Stimulated activated effector memory CD8-positive, alpha-beta T cell treated with anti-CD3 and anti-CD28 coated beads, Interleukin-12 subunit alpha, Interleukin-12 subunit beta, amount 100 ng/mL, for 72 hours (primary cell): ENCODE measurements around the gene PRKAG3.

ENCODE experiments used
- ATAC-seq: fragments of 150-1000 bp; cut with Tn5 transposase; 2 replicates; pipeline ENCODE4 v1.10.0; 2021
- DNase-seq, 2 donors: peaks; one replicate each; pipeline ENCODE4 v3.0.0; 2021 to 2022; ENCODE audit warnings: low spot score in 2 of 2
- H3K27ac Mint-ChIP-seq: one replicate; pipeline ENCODE4 v1.8.0; 2022; ENCODE audit warnings: mild to moderate bottlenecking, mixed read lengths
- H3K36me3 Mint-ChIP-seq: one replicate; pipeline ENCODE4 v1.8.0; 2022; ENCODE audit warnings: mild to moderate bottlenecking, mixed read lengths
- H3K4me1 Mint-ChIP-seq: one replicate; pipeline ENCODE4 v1.8.0; 2022; ENCODE audit warnings: mixed read lengths
- H3K4me3 Mint-ChIP-seq: one replicate; pipeline ENCODE4 v1.8.0; 2022; ENCODE audit warnings: mild to moderate bottlenecking, mixed read lengths
- H3K9me3 Mint-ChIP-seq: one replicate; pipeline ENCODE4 v1.8.0; 2022; ENCODE audit warnings: mixed read lengths

PRKAG3 gene

DNA sequence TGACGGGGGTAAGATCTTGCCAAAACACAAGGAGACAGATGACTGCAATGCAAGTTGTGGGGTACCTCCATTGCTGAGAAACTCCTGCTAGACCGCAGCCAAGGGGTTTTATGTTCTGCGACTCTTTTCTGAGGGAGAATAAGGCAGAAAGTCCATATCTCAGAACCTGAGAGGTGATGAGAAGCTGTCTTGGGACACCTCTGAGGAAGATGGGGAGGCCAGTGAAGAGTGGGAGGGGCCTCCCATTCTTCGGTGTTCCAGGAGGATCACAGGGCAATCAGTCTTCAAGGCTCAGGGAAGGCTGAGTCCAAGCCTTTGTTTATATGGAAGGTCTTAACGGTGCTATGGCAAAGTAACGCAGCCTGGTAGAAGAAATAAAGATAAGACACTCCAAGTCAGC, 31.6 kb downstream of the PRKAG3 start:
- no peak for ATAC-seq
- Mint-ChIP-seq H3K36me3 (no peaks in the 10 kb centered on the region), H3K9me3 (no peaks in the 10 kb centered on the region), H3K4me3 (no peak overlapping the region), H3K4me1 (no peaks in the 10 kb centered on the region), H3K27ac (no peak overlapping the region)
- no peak for DNase-seq

DNA sequence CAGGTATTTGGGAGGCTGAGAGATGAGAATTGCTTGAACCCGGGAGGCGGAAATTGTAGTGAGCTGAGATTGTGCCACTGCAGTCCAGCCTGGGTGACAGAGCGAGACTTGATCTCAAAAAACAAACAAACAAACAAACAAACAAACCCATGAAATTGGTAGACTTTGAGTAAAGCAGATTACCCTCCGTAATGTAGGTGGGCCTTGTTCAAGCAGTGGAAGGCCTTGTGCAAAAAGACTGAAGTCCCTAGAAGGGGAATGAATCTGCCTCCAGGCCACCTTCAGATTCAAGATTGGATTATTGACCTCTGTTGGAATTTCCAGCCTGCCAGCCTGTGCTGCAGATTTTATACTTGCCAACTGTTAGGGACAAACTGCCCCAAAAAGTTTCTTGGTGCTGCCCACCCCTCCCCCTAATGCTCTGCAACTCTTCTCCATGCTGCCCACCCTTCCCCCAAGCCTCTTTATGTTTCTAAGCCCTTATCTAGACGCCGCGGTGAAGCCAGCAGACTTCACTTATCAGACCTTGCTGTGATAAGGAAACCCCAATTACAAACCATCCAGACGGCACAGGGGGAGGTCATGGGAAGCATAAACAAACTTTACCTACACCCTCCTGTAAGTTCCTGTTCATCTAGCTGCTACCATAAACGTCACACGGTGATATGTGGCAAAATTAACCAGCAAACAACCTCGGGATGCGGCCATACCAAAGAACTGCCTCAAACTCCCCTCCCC, 32.7 kb downstream of the PRKAG3 start:
- Mint-ChIP-seq H3K9me3 (no peaks in the 10 kb centered on the region), H3K4me3 (no peak overlapping the region), H3K36me3 (no peaks in the 10 kb centered on the region), H3K4me1 (no peaks in the 10 kb centered on the region), H3K27ac (no peak overlapping the region)
- no peak for ATAC-seq
- DNase-seq = no peak

DNA sequence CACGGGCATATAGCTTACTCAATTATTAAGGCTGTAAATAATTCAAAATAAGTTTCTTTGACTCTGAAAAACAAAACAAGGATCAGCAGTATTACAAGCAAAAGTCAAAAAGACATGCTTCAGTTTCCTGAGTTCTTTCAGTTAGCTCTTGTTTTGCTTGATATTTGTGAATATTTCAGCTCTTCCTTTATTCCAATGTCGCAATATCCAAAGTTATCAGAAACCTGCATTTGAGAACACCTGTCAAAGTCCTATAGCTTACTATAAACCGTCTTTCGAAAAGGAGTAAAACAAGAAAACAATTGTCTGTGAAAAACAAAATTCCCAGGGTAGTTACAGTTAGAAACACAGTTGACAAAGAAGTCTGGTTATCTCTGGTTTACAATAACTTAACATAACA, 34.9 kb downstream of the PRKAG3 start:
- DNase-seq = no peak
- Mint-ChIP-seq H3K9me3 (no peaks in the 10 kb centered on the region), H3K4me3 (no peak overlapping the region), H3K4me1 (no peaks in the 10 kb centered on the region), H3K36me3 (no peaks in the 10 kb centered on the region), H3K27ac (no peak overlapping the region)
- ATAC-seq = no peak

DNA sequence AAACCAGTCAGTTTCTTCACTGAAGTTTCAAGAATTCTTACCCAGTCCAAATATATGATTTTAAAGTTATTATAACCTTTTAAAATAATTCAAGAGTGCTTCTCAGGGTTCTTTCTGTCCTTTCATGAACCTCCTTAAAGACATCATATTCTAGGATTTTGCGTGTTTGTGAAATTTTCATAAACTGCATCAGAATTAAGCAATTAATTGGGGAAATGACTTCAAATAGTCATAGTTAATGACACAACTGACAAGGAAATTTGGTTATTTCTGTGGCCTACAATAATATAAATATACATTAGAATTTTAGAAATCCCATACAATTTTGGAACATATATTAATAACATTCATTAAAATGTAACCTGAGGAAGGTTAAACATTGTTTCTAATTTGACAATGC, 39.2 kb downstream of the PRKAG3 start:
- H3K4me1 Mint-ChIP-seq = no peaks in the 10 kb centered on the region
- DNase-seq = no peak
- no peaks in the 10 kb centered on the region for H3K36me3 Mint-ChIP-seq
- H3K4me3 Mint-ChIP-seq = no peak overlapping the region
- no peaks in the 10 kb centered on the region for H3K9me3 Mint-ChIP-seq
- H3K27ac Mint-ChIP-seq = no peak overlapping the region
- ATAC-seq = no peak

DNA sequence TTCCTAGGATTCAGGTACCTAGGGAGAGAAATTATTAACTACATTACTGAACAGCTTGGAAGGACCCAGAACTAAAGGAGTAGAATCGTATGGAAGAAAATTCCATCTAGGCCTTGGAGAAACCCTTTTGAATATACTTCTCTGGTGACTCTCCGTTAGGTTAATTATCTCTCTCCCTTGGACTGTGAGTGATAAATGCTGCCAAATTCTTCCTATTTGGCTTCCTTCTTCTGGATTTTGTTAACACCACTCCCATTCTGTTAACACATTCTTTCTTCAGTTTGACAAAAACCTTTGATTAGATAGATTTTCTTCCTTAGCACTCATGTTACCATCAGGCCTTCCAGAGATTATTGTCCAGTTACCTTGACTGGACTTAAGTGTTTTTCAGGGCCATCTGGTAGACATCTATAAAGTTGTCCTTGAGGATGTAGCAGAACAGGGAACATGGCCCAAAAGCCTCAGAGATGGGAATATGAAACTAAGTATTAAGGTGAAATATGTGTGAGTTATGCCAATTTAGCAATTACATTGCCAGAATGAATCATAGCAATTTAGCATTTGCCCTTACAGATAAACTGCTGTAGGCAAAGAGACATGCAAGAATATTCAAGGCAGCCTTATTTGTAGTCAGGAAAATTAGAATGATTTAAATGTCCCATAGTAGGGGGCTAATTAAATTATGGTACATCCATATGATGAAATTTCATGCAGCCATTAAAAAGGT, 42.9 kb downstream of the PRKAG3 start:
- Mint-ChIP-seq H3K36me3 (no peaks in the 10 kb centered on the region), H3K9me3 (no peaks in the 10 kb centered on the region), H3K27ac (no peak overlapping the region), H3K4me3 (no peak overlapping the region), H3K4me1 (no peaks in the 10 kb centered on the region)
- ATAC-seq (no peak), DNase-seq (no peak)

DNA sequence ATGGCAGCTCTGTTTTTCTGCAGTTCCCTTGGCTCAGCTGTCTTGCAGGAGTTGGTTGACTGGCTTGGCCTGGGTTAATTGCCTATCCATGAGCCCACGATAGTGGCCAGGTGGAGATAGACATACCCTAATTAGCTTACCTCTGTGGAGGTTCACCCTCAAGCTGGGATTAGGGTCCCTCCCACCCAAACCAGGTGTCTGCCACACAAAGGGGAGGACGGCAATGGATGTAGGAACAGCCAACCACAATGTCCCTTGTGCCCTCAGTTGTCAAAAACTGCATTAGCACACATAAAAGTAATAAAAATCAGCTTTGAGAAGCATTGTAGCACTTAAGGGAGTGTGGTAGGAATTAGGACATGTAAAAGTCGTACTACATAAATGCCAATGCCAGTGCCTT, 45.5 kb downstream of the PRKAG3 start:
- ATAC-seq (no peak), DNase-seq (no peak)
- peaks cover 6% of the 10 kb centered on the region for H3K4me1 Mint-ChIP-seq
- H3K36me3 Mint-ChIP-seq = no peaks in the 10 kb centered on the region
- H3K4me3 Mint-ChIP-seq = no peak overlapping the region
- H3K27ac Mint-ChIP-seq = no peak overlapping the region
- no peaks in the 10 kb centered on the region for H3K9me3 Mint-ChIP-seq

DNA sequence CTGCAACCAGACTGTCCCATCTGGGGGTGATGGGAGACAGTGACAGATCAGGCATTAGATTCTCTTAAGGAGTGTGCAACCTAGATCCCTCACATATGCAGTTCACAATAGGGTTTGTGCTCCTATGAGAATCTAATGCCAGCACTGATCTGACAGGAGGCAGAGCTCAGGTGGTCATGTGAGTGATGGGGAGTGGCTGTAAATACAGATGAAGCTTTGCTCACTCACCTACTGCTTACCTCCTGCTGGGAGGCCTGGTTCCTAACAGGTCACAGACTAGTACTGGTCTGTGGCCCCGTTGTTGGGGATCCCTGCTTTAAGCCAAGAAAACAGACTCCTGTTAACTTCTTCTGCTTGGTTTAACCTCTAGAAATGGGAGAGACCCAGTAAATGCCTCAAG, 46.5 kb downstream of the PRKAG3 start:
- H3K9me3 Mint-ChIP-seq = no peaks in the 10 kb centered on the region
- H3K4me1 Mint-ChIP-seq = peaks cover 6% of the 10 kb centered on the region
- H3K4me3 Mint-ChIP-seq = no peak overlapping the region
- H3K36me3 Mint-ChIP-seq = no peaks in the 10 kb centered on the region
- H3K27ac Mint-ChIP-seq = no peak overlapping the region
- ATAC-seq (no peak), DNase-seq (no peak)

DNA sequence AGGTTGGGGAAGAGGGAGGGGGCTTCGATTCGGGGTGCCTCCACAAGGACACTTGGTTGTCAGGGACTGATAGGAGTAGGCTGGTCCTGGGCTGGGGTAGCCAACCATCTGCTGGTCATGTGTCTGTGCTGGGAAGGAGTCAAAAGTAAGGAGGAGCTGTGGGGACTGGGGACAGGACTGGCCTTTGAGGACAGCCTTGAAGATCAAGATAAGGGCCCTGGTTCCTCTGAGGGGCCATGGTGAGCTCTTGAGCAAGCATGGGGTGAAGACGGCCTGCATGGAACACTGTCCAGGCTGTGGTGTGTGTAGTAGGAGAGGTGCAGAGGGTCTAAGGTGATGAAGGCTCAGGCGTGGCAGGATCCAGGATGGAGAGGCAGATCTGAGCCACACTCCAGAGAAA, 47.9 kb downstream of the PRKAG3 start:
- ATAC-seq = peak; percentile 31
- H3K27ac Mint-ChIP-seq = no peak overlapping the region
- no peak for DNase-seq
- H3K36me3 Mint-ChIP-seq = no peaks in the 10 kb centered on the region
- no peak overlapping the region for H3K4me3 Mint-ChIP-seq
- H3K9me3 Mint-ChIP-seq = no peaks in the 10 kb centered on the region
- peaks cover 6% of the 10 kb centered on the region for H3K4me1 Mint-ChIP-seq

DNA sequence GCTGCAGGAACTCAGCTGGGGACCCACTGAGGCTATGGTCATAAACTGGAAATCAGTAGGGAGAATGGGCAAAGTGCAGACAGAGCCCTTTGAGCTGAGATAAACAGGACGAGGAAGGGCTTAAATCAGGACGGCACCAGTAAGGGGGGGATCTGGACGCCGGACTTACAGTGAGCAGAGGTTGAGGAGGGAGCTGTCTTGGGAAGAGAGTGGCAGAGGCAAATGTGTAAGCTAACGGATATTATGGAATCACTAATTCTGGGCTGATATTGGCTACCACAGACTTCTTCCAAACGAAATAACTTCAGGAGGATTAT, 49.1 kb downstream of the PRKAG3 start:
- Mint-ChIP-seq H3K36me3 (no peaks in the 10 kb centered on the region), H3K4me1 (peaks cover 6% of the 10 kb centered on the region), H3K4me3 (no peak overlapping the region), H3K27ac (no peak overlapping the region), H3K9me3 (no peaks in the 10 kb centered on the region)
- ATAC-seq = no peak
- no peak for DNase-seq

DNA sequence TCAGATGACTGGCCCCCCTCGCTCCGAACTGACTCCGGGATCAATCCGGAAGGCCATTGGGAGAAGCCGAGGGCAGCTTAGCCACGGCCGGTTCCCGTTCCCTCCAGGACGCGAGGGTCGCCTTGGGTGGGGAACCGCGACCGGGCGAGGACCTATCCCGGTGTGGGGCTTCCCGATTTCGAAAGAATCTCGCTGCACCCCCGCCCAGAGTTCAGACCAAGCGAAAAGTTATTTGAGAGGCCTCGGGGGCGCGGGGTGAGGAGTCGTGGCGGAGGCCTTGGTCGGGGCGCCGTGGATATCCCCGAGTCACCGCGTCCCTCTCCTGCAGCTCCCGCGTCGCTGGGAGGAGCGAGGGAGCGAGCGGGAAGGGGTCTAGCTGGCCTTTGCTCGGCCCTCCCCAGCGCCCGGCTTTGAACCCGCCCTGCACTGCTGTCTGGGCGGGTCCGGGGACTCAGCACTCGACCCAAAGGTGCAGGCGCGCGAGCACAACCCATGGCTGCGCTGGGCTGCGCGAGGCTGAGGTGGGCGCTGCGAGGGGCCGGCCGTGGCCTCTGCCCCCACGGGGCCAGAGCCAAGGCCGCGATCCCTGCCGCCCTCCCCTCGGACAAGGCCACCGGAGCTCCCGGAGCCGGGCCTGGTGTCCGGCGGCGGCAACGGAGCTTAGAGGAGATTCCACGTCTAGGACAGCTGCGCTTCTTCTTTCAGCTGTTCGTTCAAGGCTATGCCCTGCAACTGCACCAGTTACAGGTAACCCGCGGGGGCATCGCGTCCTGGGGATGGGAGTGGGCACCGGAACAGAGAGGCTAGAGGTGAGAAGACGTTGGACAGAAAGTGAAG, 49.7 kb downstream of the PRKAG3 start, which contains the start of gene CYP27A1:
Gene CYP27A1, plus strand, starts transcription at position 457 of the 837 bp plus-strand sequence. Its CDS starts 36 bp downstream, at position 493.
- Mint-ChIP-seq H3K9me3 (peaks cover 4% of the 10 kb centered on the region), H3K36me3 (no peaks in the 10 kb centered on the region), H3K4me1 (peaks cover 6% of the 10 kb centered on the region), H3K4me3 (peak within 1 kb of the TSS; percentile 9), H3K27ac (no peak within 1 kb of the TSS)
- DNase-seq = no peak
- no peak for ATAC-seq

DNA sequence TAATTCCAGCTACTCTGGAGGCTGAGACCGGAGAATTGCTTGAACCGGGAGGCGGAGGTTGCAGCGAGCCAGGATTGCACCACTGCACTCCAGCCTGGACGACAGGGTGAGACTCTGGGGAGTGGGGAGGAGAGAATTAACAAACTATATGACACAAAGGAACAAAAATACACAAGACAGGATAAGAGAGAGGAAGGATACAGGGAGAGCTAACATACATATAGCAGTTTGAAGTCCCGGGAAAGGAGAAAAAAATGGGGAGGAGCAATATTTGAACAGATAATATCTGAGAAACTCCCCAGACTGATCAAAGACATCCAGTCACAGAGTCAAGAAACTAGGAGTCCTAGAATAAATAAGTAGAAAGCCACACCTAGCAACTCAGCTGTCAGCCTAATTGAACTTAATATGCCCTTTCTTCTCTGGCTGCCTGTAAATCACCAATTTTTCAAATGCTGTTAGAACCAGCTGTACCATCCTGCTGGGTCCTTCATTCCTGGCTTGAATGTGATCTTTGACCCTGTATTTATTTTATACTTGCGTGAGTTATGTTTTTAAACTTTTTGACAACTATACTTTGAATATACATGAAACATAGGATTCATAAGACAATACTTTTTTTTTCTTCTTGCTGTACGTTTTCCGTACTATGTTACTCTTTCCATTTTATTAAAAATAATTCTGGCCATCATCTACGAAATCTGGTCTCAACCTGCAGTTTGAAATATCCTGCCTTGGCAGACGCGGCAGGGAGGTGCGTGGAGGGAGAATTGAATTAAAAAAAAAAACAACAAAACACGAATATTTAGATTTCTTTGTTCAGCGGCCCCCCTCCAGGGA, 50.5 kb downstream of the PRKAG3 start:
- DNase-seq = no peak
- H3K36me3 Mint-ChIP-seq = no peaks in the 10 kb centered on the region
- peak overlapping the region; percentile 9 for H3K4me3 Mint-ChIP-seq
- H3K4me1 Mint-ChIP-seq = peaks cover 6% of the 10 kb centered on the region
- peaks cover 7% of the 10 kb centered on the region for H3K9me3 Mint-ChIP-seq
- ATAC-seq = no peak
- H3K27ac Mint-ChIP-seq = no peak overlapping the region

DNA sequence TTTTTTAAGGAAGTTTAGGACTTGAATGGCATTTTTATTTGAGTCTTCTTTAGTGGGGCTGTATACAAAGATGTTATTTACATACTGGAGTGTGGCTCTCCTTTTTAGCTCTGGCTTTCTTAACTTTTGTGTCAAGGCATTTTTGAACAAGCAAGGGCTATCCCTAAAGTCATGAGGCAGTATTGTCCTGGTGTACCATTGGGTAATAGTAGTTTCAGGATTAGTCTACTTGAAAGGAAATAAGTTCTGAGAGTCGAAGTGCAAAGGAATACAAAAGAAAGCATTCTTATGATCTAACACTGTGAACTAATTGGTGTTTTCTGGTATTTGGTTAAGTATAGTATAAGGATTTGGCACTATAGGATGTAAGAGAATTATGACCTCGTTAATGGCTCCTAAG, 51.6 kb downstream of the PRKAG3 start:
- H3K4me1 Mint-ChIP-seq = peaks cover 6% of the 10 kb centered on the region
- H3K27ac Mint-ChIP-seq = no peak overlapping the region
- H3K36me3 Mint-ChIP-seq = no peaks in the 10 kb centered on the region
- DNase-seq (no peak), ATAC-seq (no peak)
- H3K4me3 Mint-ChIP-seq = no peak overlapping the region
- peaks cover 9% of the 10 kb centered on the region for H3K9me3 Mint-ChIP-seq

DNA sequence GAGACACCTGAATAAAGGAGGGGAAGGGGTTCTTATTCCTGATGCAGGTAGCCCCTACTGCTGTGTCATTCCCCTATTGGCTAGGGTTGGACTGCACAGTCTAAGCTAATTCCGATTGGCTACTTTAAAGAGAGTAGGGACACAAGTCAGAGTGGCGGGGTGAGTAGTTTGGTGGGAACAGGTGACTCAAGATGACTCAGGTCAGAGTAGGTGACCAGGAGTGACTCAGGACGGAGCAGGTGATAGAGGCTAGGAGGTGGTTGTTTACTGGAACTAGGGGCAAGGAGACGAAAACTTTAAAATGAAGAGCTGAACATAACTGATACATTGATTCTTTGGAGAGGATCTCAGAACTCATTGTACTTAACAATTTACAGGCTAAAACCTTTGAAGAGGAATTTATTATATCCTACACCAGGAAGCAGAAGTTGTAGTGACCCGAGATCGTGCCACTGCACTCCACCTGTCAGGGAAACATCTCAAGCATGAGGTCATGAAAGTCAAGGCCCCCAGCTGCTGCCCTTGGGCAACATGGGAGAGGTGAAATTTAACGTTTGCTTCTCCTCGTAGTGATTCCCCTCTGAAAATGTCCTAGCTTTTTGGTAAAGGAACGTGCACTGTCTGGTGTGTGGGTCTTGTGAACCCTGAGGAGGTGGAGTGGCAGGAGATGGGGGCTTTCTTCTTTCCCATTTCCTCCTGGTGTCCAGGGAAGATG, 54.2 kb downstream of the PRKAG3 start:
- H3K4me1 Mint-ChIP-seq = peaks cover 5% of the 10 kb centered on the region
- H3K4me3 Mint-ChIP-seq = no peak overlapping the region
- no peak for DNase-seq
- no peaks in the 10 kb centered on the region for H3K36me3 Mint-ChIP-seq
- peaks cover 9% of the 10 kb centered on the region for H3K9me3 Mint-ChIP-seq
- H3K27ac Mint-ChIP-seq = no peak overlapping the region
- no peak for ATAC-seq

DNA sequence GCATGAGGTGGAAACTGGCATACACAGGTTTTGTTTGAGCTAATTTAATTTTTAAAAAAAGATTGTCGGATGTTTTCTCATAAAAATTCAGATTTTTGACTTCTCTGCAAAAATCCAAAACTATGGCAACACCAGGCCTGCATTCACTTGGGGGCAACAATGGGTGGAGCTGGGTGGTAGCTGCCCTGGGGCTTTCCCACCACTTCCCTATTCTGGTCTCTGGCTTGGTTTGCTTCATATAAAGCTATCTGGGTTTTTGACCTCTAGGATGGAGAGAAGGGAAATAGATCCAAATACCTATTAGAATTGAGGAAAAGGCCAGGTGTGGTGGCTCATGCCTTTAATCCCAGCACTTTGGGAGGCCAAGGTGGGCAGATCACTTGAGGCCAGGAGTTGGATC, 55.1 kb downstream of the PRKAG3 start:
- DNase-seq = no peak
- no peaks in the 10 kb centered on the region for H3K4me1 Mint-ChIP-seq
- no peak for ATAC-seq
- H3K4me3 Mint-ChIP-seq = no peak overlapping the region
- peaks cover 6% of the 10 kb centered on the region for H3K36me3 Mint-ChIP-seq
- H3K27ac Mint-ChIP-seq = no peak overlapping the region
- peaks cover 9% of the 10 kb centered on the region for H3K9me3 Mint-ChIP-seq
